ENCODE measurements around the gene CHRDL2. TPM values are rescaled to one million over a fixed set of nuclear protein-coding genes. Genes with fewer than 3 reads are reported as not detected.

Gene CHRDL2
- polyA plus RNA-seq, 2 donors: 1.4 to 2.8 TPM

DNA sequence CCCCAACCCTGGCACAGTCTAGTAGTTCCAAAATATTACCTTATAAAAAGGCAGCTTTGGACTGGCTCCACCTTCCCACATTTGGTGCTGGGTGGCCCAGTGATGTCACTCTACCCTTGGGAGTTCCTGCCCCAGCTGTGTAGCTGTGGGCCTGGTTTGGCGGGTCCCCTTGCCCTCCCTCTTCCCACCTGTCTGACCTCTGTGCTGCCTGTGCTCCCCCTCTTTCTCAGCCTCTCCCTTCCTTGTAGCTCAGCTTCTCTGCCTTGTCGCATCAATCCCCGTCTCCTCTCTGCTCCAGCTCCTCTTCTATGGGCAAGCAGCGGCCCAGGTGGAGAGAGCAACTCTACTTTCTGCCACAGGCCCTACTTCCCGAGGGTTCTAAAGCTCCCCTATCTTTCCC is 54.6 kb downstream of the CHRDL2 start:
- Histone ChIP-seq H3K36me3 (ENCODE audit: control insufficient read depth in 2 of 2, insufficient read depth in 2 of 2, low read length in 1 of 2) (no peaks in the 10 kb centered on the region), H3K27ac (ENCODE audit: low read depth in 2 of 2, low read length in 1 of 2) (no peak overlapping the region), H3K4me3 (ENCODE audit: low read depth in 1 of 2, low read length in 2 of 2) (no peak overlapping the region), H3K4me1 (ENCODE audit: control insufficient read depth in 2 of 2, insufficient read depth in 2 of 2, low read length in 1 of 2) (no peaks in the 10 kb centered on the region), H3K27me3 (ENCODE audit: control insufficient read depth in 1 of 2, insufficient read depth in 2 of 2, low read length in 2 of 2) (no peaks in the 10 kb centered on the region), H3K9me3 (ENCODE audit: control insufficient read depth in 2 of 2, insufficient read depth in 1 of 2, low read depth in 1 of 2, low read length in 1 of 2) (no peaks in the 10 kb centered on the region)
- WGBS, 2 donors: 78 to 90% methylated on average over 5 of the region's 5 CpGs

DNA sequence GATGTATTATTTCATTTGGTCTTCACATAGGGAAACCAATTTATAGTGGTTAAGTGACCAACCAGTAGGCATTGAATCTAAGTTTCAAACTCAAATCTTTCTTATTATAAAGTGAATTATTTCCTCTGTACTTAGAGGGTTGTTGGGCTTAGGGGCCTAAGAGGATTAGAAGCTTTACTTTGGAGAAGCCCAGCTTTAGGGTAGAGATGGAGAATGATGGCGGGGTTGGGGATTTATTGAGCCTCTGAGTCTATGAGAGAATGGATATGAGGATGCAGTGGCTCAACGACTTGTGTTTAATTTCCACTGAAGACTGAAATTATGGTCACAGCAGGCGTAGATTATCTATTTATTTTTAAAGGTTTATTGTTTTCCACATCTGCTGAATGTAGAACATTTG is 55.5 kb downstream of the CHRDL2 start:
- Histone ChIP-seq H3K36me3 (ENCODE audit: control insufficient read depth in 2 of 2, insufficient read depth in 2 of 2, low read length in 1 of 2) (no peaks in the 10 kb centered on the region), H3K27ac (ENCODE audit: low read depth in 2 of 2, low read length in 1 of 2) (no peak overlapping the region), H3K9me3 (ENCODE audit: control insufficient read depth in 2 of 2, insufficient read depth in 1 of 2, low read depth in 1 of 2, low read length in 1 of 2) (no peaks in the 10 kb centered on the region), H3K4me1 (ENCODE audit: control insufficient read depth in 2 of 2, insufficient read depth in 2 of 2, low read length in 1 of 2) (no peaks in the 10 kb centered on the region), H3K27me3 (ENCODE audit: control insufficient read depth in 1 of 2, insufficient read depth in 2 of 2, low read length in 2 of 2) (no peaks in the 10 kb centered on the region), H3K4me3 (ENCODE audit: low read depth in 1 of 2, low read length in 2 of 2) (no peak overlapping the region)
- 84 to 87% methylated on average over 3 of the region's 3 CpGs for WGBS, 2 donors

DNA sequence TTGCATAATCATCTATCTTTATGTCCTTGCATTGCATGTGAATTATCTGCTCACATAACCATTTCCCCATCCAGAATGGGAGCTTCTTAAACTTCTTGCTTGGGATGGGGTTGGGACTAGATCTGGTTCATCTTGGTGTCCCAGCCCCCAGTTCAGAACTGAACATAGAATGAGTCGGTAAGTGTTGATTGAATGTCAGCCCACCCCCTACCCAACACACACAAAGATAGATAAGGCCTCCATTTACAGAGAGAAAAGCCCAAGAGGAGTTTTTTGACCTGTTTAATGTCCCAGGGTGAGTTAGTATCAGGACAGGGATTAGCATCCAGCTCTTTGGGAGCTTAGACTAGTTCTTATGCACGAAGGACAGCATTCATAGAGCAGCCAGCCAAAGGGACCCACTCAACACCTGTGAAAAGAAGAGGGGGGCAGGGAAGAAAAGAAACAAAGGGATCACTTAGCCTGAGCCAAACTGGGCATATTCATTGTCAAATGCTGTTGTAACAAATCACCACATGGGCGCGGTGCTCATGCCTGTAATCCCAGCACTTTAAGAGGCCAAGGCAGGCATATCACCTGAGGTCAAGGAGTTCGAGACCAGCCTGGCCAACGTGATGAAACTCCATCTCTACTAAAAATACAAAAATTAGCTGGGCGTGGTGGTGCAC is 57.4 kb downstream of the CHRDL2 start:
- no peaks in the 10 kb centered on the region for H3K4me1 ChIP-seq (ENCODE audit: control insufficient read depth in 2 of 2, insufficient read depth in 2 of 2, low read length in 1 of 2)
- WGBS, 2 donors: 81 to 88% methylated on average over 7 of the region's 7 CpGs
- no peaks in the 10 kb centered on the region for H3K36me3 ChIP-seq (ENCODE audit: control insufficient read depth in 2 of 2, insufficient read depth in 2 of 2, low read length in 1 of 2)
- no peaks in the 10 kb centered on the region for H3K27me3 ChIP-seq (ENCODE audit: control insufficient read depth in 1 of 2, insufficient read depth in 2 of 2, low read length in 2 of 2)
- H3K9me3 ChIP-seq (ENCODE audit: control insufficient read depth in 2 of 2, insufficient read depth in 1 of 2, low read depth in 1 of 2, low read length in 1 of 2): no peaks in the 10 kb centered on the region
- peak overlapping the region; percentile 23 to 78 for H3K27ac ChIP-seq (ENCODE audit: low read depth in 2 of 2, low read length in 1 of 2)
- no peak overlapping the region for H3K4me3 ChIP-seq (ENCODE audit: low read depth in 1 of 2, low read length in 2 of 2)

DNA sequence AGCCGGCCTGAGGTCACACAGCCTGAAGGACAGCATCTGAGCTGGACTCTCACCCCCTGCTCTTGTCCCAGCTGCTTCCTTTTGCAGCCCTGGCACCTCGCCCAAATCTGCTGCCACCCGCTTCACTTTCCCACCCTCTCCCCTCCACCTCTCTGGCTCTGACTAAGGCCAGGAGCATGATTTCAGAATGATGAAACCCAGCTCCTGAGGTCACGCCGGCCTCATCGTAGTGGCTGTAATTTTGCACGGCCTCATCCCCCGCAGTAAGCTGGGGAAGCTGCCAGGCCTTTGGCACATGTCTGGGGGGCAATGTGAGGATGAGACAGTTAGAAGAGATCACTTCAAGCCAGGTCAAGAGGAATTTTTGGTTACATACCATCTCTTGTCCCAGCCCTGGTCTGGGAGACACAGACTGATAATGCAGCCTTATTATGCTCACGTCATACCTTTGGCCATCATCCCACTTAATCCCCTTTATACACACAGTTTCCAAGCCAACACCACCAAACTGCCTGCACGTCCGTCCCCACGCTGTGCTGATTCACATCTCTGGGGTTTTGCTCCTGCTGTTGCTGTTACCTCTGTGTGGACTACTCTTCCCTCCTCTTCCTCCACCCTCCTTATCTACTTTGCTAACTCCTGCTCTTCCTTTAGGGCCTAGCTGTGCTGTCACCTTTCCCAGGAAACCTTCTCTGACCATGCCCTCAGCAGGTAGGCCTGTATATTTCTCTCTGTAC is 58.1 kb downstream of the CHRDL2 start:
- Histone ChIP-seq H3K4me1 (ENCODE audit: control insufficient read depth in 2 of 2, insufficient read depth in 2 of 2, low read length in 1 of 2) (no peaks in the 10 kb centered on the region), H3K4me3 (ENCODE audit: low read depth in 1 of 2, low read length in 2 of 2) (no peak overlapping the region), H3K27ac (ENCODE audit: low read depth in 2 of 2, low read length in 1 of 2) (peak overlapping the region; percentile 78 to 82), H3K27me3 (ENCODE audit: control insufficient read depth in 1 of 2, insufficient read depth in 2 of 2, low read length in 2 of 2) (no peaks in the 10 kb centered on the region), H3K9me3 (ENCODE audit: control insufficient read depth in 2 of 2, insufficient read depth in 1 of 2, low read depth in 1 of 2, low read length in 1 of 2) (no peaks in the 10 kb centered on the region), H3K36me3 (ENCODE audit: control insufficient read depth in 2 of 2, insufficient read depth in 2 of 2, low read length in 1 of 2) (no peaks in the 10 kb centered on the region)
- WGBS, 2 donors: 56 to 62% methylated on average over 12 of the region's 12 CpGs

DNA sequence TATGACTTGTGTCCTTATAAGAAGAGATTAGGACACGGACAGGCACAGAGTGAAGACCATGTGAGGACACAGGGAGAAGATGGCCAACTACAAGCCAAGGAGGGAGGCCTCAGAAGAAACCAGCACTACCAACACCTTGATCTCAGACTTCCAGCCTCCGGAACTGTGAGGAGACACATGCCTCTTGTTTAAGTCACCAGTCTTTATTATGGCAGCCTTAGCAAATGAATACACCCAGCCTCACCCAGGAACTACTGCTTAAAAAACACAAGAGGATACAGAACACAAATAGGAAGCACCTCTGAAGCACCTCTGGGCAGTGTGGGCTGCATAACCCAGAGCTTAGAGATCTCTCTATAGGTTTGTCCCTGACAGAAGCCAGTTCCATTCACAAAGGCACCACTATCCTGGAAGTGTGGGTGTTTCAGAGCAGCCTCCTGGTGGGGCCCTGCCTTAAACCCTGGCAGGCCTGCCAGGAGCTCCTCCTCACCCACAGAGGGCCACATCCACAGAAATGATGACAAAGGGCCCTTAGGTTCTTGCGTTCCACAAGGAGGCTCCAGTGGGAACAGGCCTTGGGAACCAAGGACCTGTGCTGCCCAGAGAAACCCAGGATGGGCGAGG is 58.8 kb downstream of the CHRDL2 start:
- no peaks in the 10 kb centered on the region for H3K27me3 ChIP-seq (ENCODE audit: control insufficient read depth in 1 of 2, insufficient read depth in 2 of 2, low read length in 2 of 2)
- no peaks in the 10 kb centered on the region for H3K4me1 ChIP-seq (ENCODE audit: control insufficient read depth in 2 of 2, insufficient read depth in 2 of 2, low read length in 1 of 2)
- H3K36me3 ChIP-seq (ENCODE audit: control insufficient read depth in 2 of 2, insufficient read depth in 2 of 2, low read length in 1 of 2): no peaks in the 10 kb centered on the region
- no peaks in the 10 kb centered on the region for H3K9me3 ChIP-seq (ENCODE audit: control insufficient read depth in 2 of 2, insufficient read depth in 1 of 2, low read depth in 1 of 2, low read length in 1 of 2)
- H3K27ac ChIP-seq (ENCODE audit: low read depth in 2 of 2, low read length in 1 of 2): peak overlapping the region; percentile 78 to 82
- 73 to 89% methylated on average over 4 of the region's 4 CpGs for WGBS, 2 donors
- H3K4me3 ChIP-seq (ENCODE audit: low read depth in 1 of 2, low read length in 2 of 2): no peak overlapping the region

DNA sequence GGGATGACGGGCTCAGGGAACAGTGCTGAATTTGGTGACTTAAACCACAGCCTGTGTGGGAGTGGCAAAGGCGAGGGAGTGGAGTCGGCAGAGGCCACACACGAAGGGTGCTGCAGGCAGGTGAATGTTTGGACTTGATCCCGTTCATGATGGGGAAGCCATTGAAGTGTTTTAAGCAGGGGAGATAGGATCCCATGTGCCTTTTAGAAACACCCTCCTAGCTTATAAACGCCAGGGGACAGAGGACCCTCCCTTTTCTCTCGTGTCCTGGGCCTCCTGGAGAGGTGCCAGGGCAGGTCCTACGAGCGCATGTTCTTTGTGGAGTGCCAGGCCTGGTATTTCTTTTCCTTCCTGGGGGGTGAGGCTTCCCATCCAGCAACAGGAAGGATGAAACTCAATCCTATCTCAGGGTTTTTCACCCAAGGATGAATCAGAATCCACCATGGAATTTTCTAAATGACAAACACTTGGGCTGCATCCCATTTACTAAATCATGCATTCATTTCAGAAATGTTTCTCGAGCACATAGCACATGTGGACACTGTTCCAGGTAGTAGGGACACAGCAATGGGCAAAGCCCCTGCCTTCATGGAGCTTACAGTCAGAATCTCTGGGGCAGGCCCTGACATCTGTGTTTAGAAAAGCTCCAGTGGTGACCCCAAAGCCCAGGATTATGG is 59.6 kb downstream of the CHRDL2 start:
- Histone ChIP-seq H3K9me3 (ENCODE audit: control insufficient read depth in 2 of 2, insufficient read depth in 1 of 2, low read depth in 1 of 2, low read length in 1 of 2) (no peaks in the 10 kb centered on the region), H3K36me3 (ENCODE audit: control insufficient read depth in 2 of 2, insufficient read depth in 2 of 2, low read length in 1 of 2) (no peaks in the 10 kb centered on the region), H3K27me3 (ENCODE audit: control insufficient read depth in 1 of 2, insufficient read depth in 2 of 2, low read length in 2 of 2) (no peaks in the 10 kb centered on the region), H3K4me3 (ENCODE audit: low read depth in 1 of 2, low read length in 2 of 2) (no peak overlapping the region), H3K4me1 (ENCODE audit: control insufficient read depth in 2 of 2, insufficient read depth in 2 of 2, low read length in 1 of 2) (no peaks in the 10 kb centered on the region), H3K27ac (ENCODE audit: low read depth in 2 of 2, low read length in 1 of 2) (no peak overlapping the region)
- WGBS, 2 donors: 78 to 83% methylated on average over 10 of the region's 10 CpGs

DNA sequence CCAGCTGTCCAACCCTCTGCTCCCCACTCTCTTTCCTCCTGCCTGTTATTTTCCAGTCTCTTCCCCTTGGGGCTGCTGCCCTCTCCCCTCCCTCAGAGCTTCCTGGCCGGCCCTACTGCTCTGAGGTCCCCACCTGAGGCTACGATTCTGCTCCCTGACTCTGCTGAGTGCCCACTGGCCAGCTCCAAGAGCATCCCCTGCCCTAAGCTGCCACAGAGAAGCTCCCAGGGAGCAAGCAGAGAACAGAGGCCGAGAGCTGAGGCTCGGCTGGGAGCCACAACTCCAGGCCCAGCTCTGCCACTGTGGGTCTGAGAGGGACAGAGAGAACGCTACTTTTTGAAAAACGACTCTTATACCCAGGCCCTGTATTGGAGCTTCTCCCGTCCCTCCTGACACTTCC is 61.1 kb downstream of the CHRDL2 start:
- Histone ChIP-seq H3K4me3 (ENCODE audit: low read depth in 1 of 2, low read length in 2 of 2) (no peak overlapping the region), H3K27ac (ENCODE audit: low read depth in 2 of 2, low read length in 1 of 2) (no peak overlapping the region), H3K27me3 (ENCODE audit: control insufficient read depth in 1 of 2, insufficient read depth in 2 of 2, low read length in 2 of 2) (no peaks in the 10 kb centered on the region), H3K4me1 (ENCODE audit: control insufficient read depth in 2 of 2, insufficient read depth in 2 of 2, low read length in 1 of 2) (no peaks in the 10 kb centered on the region), H3K36me3 (ENCODE audit: control insufficient read depth in 2 of 2, insufficient read depth in 2 of 2, low read length in 1 of 2) (no peaks in the 10 kb centered on the region), H3K9me3 (ENCODE audit: control insufficient read depth in 2 of 2, insufficient read depth in 1 of 2, low read depth in 1 of 2, low read length in 1 of 2) (no peaks in the 10 kb centered on the region)
- WGBS, 2 donors: 94% methylated on average over 7 of the region's 7 CpGs

DNA sequence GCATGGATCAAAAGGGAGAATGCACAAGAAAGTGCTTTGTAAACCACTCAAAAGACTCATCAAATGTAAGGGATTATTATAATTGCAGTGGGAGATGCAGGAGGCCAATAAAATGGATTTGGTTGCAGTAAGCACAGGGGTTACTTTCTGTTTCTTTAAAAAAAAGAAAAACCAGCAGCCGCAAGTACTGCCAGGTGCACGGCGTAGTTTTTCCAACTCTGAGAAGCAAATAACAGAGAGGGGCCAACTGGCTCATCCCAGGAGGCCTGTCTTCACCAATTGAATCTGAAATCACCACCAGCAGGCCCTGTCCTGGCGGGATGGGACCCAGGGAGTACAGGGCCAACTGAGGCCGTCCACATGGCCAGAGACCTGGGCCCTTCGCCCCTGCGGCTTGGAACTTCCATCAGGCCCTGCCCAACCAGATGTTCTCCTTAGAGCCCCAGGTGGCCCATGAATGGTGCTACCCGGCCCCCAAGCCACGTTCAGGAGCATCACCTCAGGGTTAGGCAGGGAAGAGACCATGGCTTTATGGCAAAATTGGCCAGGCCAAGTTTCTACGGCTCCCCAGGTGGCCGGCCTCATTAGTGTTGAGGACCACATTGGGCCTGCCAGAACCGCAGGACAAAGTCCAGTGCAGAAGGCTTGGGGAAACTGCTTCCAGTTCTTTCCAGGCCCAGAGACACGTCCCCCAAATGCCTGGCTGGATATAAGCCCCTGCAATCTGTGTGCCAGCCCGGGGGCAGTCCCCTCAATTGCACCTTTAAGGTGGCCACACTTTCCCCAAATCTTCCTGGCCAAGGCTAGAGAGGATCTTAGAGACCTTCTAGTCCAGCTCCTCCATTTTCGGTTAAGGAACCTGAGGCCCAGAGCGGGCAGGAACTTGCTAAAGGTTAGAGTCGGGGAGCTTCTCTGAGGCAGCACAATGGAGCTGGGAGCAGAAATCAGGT is 61.7 kb downstream of the CHRDL2 start:
- Histone ChIP-seq H3K9me3 (ENCODE audit: control insufficient read depth in 2 of 2, insufficient read depth in 1 of 2, low read depth in 1 of 2, low read length in 1 of 2) (no peaks in the 10 kb centered on the region), H3K27ac (ENCODE audit: low read depth in 2 of 2, low read length in 1 of 2) (no peak overlapping the region), H3K36me3 (ENCODE audit: control insufficient read depth in 2 of 2, insufficient read depth in 2 of 2, low read length in 1 of 2) (no peaks in the 10 kb centered on the region), H3K4me3 (ENCODE audit: low read depth in 1 of 2, low read length in 2 of 2) (no peak overlapping the region), H3K27me3 (ENCODE audit: control insufficient read depth in 1 of 2, insufficient read depth in 2 of 2, low read length in 2 of 2) (no peaks in the 10 kb centered on the region), H3K4me1 (ENCODE audit: control insufficient read depth in 2 of 2, insufficient read depth in 2 of 2, low read length in 1 of 2) (no peaks in the 10 kb centered on the region)
- WGBS, 2 donors: 93 to 95% methylated on average over 17 of the region's 17 CpGs

DNA sequence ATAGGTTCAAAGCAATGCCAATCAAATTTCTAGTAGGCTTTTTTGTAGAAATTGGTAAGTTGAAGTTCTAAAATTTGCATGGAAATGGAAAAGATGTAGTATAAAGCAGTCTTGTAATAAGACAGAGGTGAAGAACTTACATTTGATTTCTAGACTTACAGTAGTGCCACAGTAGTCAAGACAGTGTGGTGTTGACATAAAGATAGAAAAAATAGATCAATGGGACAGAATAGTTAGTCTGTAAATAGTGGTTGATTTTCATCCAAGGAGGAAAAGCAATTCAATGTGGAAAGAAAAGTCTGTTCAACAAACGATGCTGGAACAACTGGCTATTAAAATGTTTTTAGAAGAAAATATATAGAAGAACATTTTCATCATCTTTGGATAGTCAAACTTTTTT is 67.9 kb downstream of the CHRDL2 start:
- Histone ChIP-seq H3K36me3 (ENCODE audit: control insufficient read depth in 2 of 2, insufficient read depth in 2 of 2, low read length in 1 of 2) (peaks cover 0 to 2% of the 10 kb centered on the region in 2 donors), H3K9me3 (ENCODE audit: control insufficient read depth in 2 of 2, insufficient read depth in 1 of 2, low read depth in 1 of 2, low read length in 1 of 2) (no peaks in the 10 kb centered on the region), H3K4me3 (ENCODE audit: low read depth in 1 of 2, low read length in 2 of 2) (no peak overlapping the region), H3K27me3 (ENCODE audit: control insufficient read depth in 1 of 2, insufficient read depth in 2 of 2, low read length in 2 of 2) (no peaks in the 10 kb centered on the region), H3K27ac (ENCODE audit: low read depth in 2 of 2, low read length in 1 of 2) (no peak overlapping the region), H3K4me1 (ENCODE audit: control insufficient read depth in 2 of 2, insufficient read depth in 2 of 2, low read length in 1 of 2) (no peaks in the 10 kb centered on the region)
- 68 to 77% methylated on average over 1 of the region's 1 CpG for WGBS, 2 donors
